Activated CD4-positive, alpha-beta T cell treated with anti-CD3 and anti-CD28 coated beads for 36 hours (primary cell): ENCODE data around the gene F10. TPM values are rescaled to one million over a fixed set of nuclear protein-coding genes. Genes with fewer than 3 reads are reported as not detected.

ENCODE experiments used
- ATAC-seq: fragments of 200-7000 bp; cut with Tn5 transposase; one replicate; pipeline ENCODE4 v1.10.0; 2021; ENCODE audit warnings: mild to moderate bottlenecking, moderate library complexity
- CTCF ChIA-PET: fragments of 350-600 bp; sonication (Branson Sonifier 250); formaldehyde crosslinking; loops from one replicate; lab custom pipeline; 2021; ENCODE audit warnings: antibody characterized with exemption; lab: Charles Lee
- POLR2A ChIA-PET: fragments of 350-600 bp; sonication (Branson Sonifier 250); formaldehyde crosslinking; loops from one replicate; lab custom pipeline; 2021; ENCODE audit warnings: antibody characterized with exemption, inconsistent platforms; lab: Charles Lee
- DNase-seq: peaks from one replicate; pipeline ENCODE4 v3.0.0-alpha.2; 2020
- H3K27ac Mint-ChIP-seq: one replicate; pipeline ENCODE4 v1.8.0; 2021; ENCODE audit warnings: mixed read lengths
- H3K27me3 Mint-ChIP-seq: one replicate; pipeline ENCODE4 v1.8.0; 2021; ENCODE audit warnings: mixed read lengths
- H3K36me3 Mint-ChIP-seq: one replicate; pipeline ENCODE4 v1.8.0; 2021; ENCODE audit warnings: low read depth, mixed read lengths
- H3K4me1 Mint-ChIP-seq: one replicate; pipeline ENCODE4 v1.8.0; 2021; ENCODE audit warnings: mixed read lengths
- H3K4me3 Mint-ChIP-seq: one replicate; pipeline ENCODE4 v1.8.0; 2021; ENCODE audit warnings: mild to moderate bottlenecking, moderate library complexity, mixed read lengths
- H3K9me3 Mint-ChIP-seq: one replicate; pipeline ENCODE4 v1.8.0; 2021; ENCODE audit warnings: low read depth, mixed read lengths
- intact Hi-C, 2 experiments: fragments of 100-400 bp; cut with DNase I in 1 of 2; cut with micrococcal nuclease in 1 of 2; formaldehyde crosslinking; loops; one replicate each; pipeline versions ENCODE4 v1.14.2 to v1.15.1; 2022 to 2024; cut with DNase I, micrococcal nuclease
- total RNA-seq, 2 experiments: library from RNA; stranded (reverse); gene quantifications; one replicate each; pipeline ENCODE4 v1.2.3, GENCODE V29; 2021

The F10 gene
- total RNA-seq, 2 experiments from 2014 or later, result not detected

DNA sequence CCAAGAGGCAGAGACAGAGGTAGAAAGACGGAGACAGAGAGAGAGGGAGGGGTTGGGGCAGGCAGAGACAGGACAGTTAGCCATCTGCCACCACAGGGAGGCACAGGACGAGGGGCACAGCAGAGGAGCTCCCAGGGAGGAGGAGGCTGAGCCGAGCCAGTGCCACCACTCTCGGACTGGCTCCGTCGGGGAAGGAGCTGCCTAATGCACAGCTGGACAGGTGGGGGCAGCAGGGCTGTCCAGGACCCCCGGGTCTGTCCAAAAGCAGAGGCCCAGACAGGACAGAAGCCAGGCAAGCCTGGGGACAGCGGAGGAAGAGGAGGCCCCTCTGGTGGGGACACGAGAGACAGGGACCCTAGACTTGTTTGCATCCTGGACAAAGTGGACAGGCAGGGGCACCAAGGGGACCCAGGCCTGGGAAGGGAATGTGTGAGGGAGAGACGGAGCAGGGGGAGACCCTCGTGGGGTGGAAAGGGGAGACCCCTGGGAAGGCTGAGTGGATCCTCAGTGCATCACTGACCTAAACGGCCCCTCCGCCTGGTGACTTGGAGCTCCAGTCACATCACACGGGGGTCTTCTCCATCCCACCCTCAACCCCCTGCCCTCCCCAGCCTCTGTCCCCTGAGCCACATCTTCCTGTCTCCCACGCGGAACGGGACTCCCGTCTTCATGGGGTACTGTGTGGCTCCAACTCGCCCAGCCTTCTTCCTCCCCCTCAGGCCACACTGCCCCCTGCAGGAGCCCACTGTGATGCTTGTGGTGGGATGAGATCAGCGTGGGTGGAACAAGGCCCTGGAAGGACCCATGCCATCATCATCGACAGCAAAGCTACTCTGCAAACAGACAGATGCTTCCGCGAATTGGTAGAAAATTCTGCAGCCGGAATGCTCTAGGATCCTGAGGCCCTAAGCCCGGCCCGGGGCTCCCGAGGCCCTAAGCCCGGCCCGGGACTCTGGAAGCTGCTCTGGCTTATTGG is 915 bp downstream of the F10 start:
- ATAC-seq (no peak), DNase-seq (peak; percentile 24)
- Mint-ChIP-seq H3K9me3 (no peaks in the 10 kb centered on the region), H3K27me3 (peaks cover 6% of the 10 kb centered on the region), H3K4me1 (no peaks in the 10 kb centered on the region), H3K36me3 (no peaks in the 10 kb centered on the region), H3K4me3 (no peak overlapping the region), H3K27ac (no peak overlapping the region)
- POLR2A ChIA-PET, result no interaction called here
- intact Hi-C loops, result no loop called here
- CTCF ChIA-PET, result no interaction called here

DNA sequence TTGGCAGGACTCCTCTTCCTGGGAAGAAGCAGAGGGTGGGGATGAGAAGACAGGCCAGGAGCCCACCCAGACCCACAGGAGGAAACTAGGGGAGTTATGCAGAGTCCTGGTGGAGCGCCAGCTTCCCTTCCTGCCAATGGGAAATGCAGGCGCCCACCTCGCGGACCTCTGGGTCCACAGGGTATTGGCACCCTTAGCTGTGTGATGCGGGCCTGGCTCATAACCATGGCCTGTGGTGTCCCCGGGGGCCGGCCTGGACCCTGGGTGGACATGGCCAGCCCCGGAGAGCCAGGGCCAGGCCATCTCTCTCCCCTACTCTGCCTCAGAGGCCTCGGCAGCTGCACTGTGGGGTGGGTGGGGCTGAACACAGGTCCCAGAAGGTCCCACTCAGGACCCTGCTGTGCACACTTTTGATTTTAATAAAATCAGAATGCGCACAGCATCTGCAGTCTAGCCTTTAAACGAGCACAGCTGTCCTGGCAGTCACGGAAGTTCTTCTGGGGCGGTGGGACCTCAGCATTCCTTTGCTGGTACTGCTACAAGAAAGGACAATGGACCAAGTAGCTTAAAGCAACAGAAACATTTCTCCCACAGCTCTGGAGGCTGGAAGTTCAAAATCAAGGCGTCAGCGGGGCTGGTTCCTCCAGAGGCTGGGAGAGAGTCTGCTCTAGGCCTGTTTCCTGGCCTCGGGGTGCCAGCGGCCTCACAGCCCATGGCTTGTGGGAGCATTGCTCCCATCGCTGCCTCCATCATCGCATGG is 1.8 kb downstream of the F10 start:
- no peak for DNase-seq
- intact Hi-C loops, result no loop called here
- Mint-ChIP-seq H3K27me3 (peaks cover 6% of the 10 kb centered on the region), H3K36me3 (no peaks in the 10 kb centered on the region), H3K4me3 (no peak overlapping the region), H3K27ac (no peak overlapping the region), H3K9me3 (no peaks in the 10 kb centered on the region), H3K4me1 (peaks cover 2% of the 10 kb centered on the region)
- CTCF ChIA-PET, result no interaction called here
- POLR2A ChIA-PET, result no interaction called here
- no peak for ATAC-seq

DNA sequence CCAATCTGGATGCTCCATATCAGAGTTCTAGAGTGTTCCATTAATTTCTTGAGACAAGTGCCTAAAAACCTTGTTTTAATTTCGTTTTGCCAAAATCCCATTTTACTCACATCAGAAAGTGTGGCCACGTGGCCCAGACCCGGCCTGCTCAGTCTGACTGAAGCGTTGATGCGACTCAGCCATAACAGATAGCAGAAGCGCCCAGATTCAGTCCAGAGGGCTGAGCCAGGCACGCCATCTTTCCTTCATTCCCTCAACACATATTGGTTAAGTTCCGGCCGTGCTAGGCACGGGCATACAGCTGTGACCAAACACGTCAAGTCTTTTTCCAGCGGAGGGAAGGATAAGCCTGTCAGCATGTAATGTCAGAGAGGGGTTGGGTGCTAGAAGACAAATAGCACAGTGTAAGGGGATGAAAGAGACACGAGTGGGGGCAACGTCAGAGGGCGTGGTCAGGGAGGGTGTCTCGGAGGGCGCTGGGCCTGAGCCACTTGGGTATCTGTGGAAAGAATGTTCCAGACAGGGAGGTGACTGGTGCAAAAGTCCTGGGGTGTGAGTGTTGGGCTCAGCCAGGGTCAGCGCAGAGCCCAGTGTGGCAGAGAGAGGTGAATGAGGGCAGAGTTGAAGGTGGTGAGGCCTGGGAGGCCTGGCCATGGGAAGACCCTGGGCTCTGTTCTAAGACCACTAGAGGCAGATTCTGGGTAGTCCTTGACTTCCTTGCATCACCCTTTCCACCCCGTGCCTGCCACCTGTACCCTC is 3.1 kb downstream of the F10 start:
- ATAC-seq (no peak), DNase-seq (no peak)
- Mint-ChIP-seq H3K27ac (no peak overlapping the region), H3K36me3 (no peaks in the 10 kb centered on the region), H3K4me1 (peaks cover 2% of the 10 kb centered on the region), H3K27me3 (peaks cover 7% of the 10 kb centered on the region), H3K9me3 (no peaks in the 10 kb centered on the region), H3K4me3 (no peak overlapping the region)
- intact Hi-C loops, result no loop called here
- CTCF ChIA-PET, result no interaction called here
- POLR2A ChIA-PET, result no interaction called here

DNA sequence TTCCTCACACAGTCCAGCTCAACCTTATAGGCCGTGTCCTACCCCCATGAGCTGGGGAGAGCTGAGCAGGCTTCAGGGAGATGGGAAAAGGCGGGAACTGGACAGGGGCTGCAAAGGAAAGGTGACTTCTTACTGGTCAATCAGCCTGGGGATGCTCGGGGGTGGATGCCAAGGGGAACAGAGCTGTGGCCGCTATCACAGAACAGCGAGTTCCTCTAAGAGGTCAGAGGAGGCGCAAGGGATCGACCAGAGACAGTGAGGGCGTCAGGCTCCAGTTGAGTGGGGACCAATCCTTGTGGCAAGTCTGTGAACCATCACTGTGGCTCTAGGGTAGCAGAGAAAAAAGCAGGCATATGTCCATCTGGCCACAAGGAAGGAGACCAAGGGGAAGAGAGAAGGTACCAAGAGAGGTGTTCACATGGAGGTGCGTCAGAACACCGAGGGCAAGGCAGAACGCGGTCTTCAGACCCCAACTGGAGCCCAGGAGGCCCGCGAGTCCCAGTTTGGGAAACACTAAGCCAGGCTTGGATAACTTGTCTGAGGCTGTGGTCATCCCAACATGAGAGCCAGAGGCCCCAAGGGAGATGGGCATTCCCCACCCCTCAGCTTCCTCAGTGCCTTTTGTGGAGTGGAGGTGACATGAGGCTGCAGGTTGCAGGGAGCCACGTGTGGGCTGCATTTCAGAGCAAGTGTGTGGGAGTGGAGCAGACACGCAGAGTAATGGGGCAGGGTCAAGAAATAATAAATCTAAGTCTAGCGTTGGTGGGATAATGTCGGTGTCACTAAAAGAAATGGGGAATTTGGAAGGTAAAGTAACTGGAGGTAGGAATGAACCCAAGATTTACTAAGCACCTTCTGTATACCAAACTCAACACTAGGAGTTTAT is 3.9 kb downstream of the F10 start:
- Mint-ChIP-seq H3K9me3 (no peaks in the 10 kb centered on the region), H3K4me1 (peaks cover 2% of the 10 kb centered on the region), H3K4me3 (no peak overlapping the region), H3K36me3 (no peaks in the 10 kb centered on the region), H3K27ac (no peak overlapping the region), H3K27me3 (peaks cover 8% of the 10 kb centered on the region)
- POLR2A ChIA-PET, result no interaction called here
- no peak for DNase-seq
- CTCF ChIA-PET, result interaction anchor here (0.6 kb wide), 1 partner anchor 60 kb away, joined by 3 read pairs; no protein-coding TSS in a partner anchor
- ATAC-seq, result no peak
- intact Hi-C loops, result no loop called here

DNA sequence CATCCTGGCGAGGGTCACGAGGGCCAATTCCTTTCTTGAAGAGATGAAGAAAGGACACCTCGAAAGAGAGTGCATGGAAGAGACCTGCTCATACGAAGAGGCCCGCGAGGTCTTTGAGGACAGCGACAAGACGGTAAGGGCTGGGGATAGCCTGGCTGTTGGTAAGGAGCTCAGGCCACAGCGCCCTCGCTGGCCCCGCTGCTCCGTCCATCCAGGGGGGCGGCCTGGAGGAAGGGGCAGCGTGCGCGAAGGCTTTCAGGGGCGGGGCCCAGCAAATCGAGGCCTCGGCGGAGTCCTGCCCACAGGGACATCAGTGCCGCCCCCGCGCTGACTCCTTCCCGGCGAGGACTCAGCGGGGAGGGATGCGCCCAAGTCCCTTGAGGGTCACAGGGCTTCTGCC is 6.9 kb downstream of the F10 start:
- H3K27ac Mint-ChIP-seq, result no peak overlapping the region
- H3K36me3 Mint-ChIP-seq, result no peaks in the 10 kb centered on the region
- H3K27me3 Mint-ChIP-seq, result peaks cover 11% of the 10 kb centered on the region
- intact Hi-C loops, result no loop called here
- POLR2A ChIA-PET, result no interaction called here
- peaks cover 3% of the 10 kb centered on the region for H3K9me3 Mint-ChIP-seq
- peaks cover 2% of the 10 kb centered on the region for H3K4me1 Mint-ChIP-seq
- ATAC-seq (no peak), DNase-seq (no peak)
- H3K4me3 Mint-ChIP-seq, result no peak overlapping the region
- CTCF ChIA-PET, result interaction anchor here (0.7 kb wide), 1 partner anchor 468 kb away, joined by 3 read pairs; no protein-coding TSS in a partner anchor

DNA sequence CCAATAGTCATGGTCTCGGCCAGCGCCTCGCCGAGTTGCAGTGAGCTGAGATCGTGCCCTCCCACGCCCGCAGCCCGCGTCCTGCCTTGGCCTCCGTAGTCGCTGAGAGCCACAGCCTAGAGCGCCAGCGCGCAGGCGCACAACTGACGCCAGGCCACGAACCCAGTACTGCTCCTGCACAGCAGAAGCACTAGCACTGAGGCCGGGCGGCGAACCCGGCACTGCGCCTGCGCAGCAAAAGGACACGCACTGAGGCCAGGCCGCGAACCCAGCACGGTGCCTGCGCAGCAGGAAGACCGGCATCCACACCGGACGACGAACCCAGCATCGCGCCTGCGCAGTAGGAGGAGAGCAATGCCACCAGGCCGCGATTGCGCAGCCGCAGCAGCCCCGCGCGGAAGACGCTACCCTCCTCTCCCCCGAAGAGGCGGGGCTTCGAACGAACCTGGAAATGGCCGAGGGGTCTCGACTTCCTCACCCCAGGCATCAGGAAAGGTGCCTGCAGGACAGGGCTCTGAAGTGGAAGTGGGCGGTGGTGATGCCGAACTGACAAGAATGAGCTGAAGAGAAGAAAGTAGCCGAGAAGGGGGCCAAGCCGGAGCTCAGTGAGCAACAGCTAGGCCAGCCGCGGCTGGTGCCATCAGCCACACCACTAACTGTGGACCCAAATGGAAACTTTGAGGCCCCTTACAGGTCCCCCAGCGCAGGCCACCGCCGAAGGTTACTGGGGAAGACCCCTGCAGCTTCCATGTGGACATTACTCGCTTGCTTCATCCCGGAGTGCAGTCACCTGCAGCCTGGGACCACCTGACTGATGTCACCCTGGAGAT is 7.5 kb downstream of the F10 start:
- ChIA-PET CTCF (interaction anchor here (1.0 kb wide), 1 partner anchor 25 kb away, joined by 3 read pairs; no protein-coding TSS in a partner anchor), POLR2A (interaction anchor here (0.6 kb wide), 1 partner anchor 44 kb away, joined by 4 read pairs; no protein-coding TSS in a partner anchor)
- DNase-seq (peak; percentile 77), ATAC-seq (peak; percentile 95)
- H3K36me3 Mint-ChIP-seq, result no peaks in the 10 kb centered on the region
- H3K27ac Mint-ChIP-seq, result no peak overlapping the region
- H3K27me3 Mint-ChIP-seq, result peaks cover 11% of the 10 kb centered on the region
- H3K4me3 Mint-ChIP-seq, result peak overlapping the region; percentile 29
- H3K9me3 Mint-ChIP-seq, result peaks cover 4% of the 10 kb centered on the region
- peaks cover 2% of the 10 kb centered on the region for H3K4me1 Mint-ChIP-seq
- intact Hi-C loops, result no loop called here

DNA sequence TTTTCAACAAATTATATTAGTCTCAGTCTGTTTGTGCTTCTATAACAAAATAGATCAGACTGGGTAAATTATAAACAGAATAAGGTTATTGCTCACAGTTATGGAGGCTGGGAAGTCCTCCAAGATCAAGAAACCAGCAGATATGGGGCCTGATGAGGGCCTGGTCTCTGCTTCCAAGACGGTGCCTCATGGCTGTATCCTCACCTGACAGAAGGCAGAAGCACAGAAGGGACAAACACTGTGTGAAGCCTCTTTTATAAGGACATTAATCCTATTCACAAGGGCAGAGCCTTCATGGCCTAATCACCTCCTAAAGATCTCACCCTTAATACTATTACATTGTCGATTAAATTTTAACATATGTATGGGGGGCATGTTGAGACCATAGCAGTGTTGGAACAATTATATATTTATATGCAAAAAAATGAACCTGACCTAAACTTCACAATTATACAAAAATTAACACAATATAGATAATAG is 12.7 kb downstream of the F10 start:
- DNase-seq, result no peak
- H3K27ac Mint-ChIP-seq, result no peak overlapping the region
- POLR2A ChIA-PET, result interaction anchor here (0.7 kb wide), 1 partner anchor 272 kb away, joined by 3 read pairs; no protein-coding TSS in a partner anchor
- H3K4me1 Mint-ChIP-seq, result no peaks in the 10 kb centered on the region
- CTCF ChIA-PET, result no interaction called here
- no peak overlapping the region for H3K4me3 Mint-ChIP-seq
- intact Hi-C loops, result no loop called here
- ATAC-seq, result no peak
- H3K27me3 Mint-ChIP-seq, result peaks cover 6% of the 10 kb centered on the region
- no peaks in the 10 kb centered on the region for H3K36me3 Mint-ChIP-seq
- H3K9me3 Mint-ChIP-seq, result peaks cover 4% of the 10 kb centered on the region

DNA sequence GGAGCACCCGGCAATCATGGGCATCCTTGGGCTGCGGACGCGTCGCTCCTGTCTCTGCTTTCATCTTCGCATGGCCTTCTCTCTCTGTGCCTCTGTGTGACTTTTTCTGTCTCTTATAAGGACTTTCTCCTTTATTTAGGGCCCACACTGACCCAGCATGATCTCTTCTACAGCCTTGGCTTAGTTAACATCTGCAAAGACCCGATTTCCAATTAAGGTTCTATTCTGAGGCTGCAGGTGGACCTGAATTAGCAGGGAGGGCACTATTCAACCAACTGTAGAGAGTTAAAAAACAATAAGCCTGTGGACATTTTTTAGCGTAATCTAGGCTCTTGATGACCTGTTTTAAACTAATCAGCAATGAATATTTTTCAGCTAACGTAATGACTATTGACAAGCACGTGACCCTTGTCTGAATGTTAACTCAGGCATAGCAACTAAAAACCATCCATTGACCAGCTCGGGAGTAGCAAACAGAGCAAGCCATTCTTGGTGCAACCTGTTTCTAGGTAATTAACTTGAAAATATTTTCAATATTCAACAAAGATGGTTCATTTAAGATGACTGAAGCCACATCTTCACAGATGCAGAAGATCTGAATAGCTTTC is 15.2 kb downstream of the F10 start:
- H3K36me3 Mint-ChIP-seq, result no peaks in the 10 kb centered on the region
- no peaks in the 10 kb centered on the region for H3K4me1 Mint-ChIP-seq
- no peak overlapping the region for H3K27ac Mint-ChIP-seq
- ATAC-seq (no peak), DNase-seq (no peak)
- intact Hi-C loops, result no loop called here
- ChIA-PET CTCF (no interaction called here), POLR2A (no interaction called here)
- no peak overlapping the region for H3K4me3 Mint-ChIP-seq
- H3K27me3 Mint-ChIP-seq, result no peaks in the 10 kb centered on the region
- peaks cover 4% of the 10 kb centered on the region for H3K9me3 Mint-ChIP-seq

DNA sequence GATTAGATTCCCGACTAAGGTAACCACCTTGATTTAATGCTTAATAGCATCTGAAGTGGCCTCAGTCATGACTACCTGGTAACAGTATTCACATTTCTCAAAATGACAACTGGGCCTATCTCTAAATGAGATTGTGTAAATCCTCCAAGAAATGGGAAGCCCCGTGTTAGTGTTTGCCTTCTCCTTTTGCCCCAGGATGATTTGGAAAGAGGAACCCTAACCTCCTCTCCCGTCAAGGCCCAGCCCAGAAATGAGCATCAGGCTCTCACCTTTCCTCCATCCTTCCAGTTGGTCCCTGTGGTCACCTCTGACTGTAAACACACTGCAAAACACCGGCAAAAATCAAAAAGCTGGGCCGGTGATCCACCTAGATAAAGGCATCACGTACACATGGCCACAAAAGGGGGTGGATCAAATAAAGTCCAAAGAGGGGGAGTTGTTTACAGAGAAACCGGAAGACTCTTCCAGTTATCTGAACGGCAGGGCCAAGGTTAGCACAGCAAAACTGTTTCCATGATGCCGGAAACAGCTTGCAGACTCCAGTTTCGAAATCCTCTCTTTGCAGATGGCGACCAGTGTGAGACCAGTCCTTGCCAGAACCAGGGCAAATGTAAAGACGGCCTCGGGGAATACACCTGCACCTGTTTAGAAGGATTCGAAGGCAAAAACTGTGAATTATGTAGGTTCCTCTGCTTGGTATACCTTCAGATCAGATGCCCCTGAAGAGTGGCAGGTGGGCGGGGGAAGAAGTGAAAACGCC is 16.4 kb downstream of the F10 start:
- Mint-ChIP-seq H3K27ac (no peak overlapping the region), H3K36me3 (no peaks in the 10 kb centered on the region), H3K27me3 (no peaks in the 10 kb centered on the region), H3K9me3 (peaks cover 4% of the 10 kb centered on the region), H3K4me1 (no peaks in the 10 kb centered on the region), H3K4me3 (no peak overlapping the region)
- POLR2A ChIA-PET, result no interaction called here
- ATAC-seq (no peak), DNase-seq (no peak)
- CTCF ChIA-PET, result no interaction called here
- intact Hi-C loops, result no loop called here
